Esophagus muscularis mucosa (tissue), 4 donors: ENCODE measurements around the gene CYBRD1. TPM values are rescaled to one million over a fixed set of nuclear protein-coding genes. Genes with fewer than 3 reads are reported as not detected.

Experiments
- DNase-seq: peaks from one replicate; pipeline ENCODE4 v3.0.0-alpha.2; 2017; ENCODE audit errors: extremely low spot score
- H3K27ac ChIP-seq, 4 donors: fragments of 200-600 bp; sonication (generic); replicated peaks in 1 of 4; 1 replicate in 3 of 4; 2 replicates in 1 of 4; pipeline ENCODE4 v1.5.1; 2016 to 2019; ENCODE audit warnings: mild to moderate bottlenecking in 1 of 4
- H3K27me3 ChIP-seq, 4 donors: fragments of 200-600 bp; sonication (generic); one replicate each; pipeline versions ENCODE4 v1.5.1 to v1.6.0; 2016 to 2019
- H3K36me3 ChIP-seq, 4 donors: fragments of 200-600 bp; sonication (generic); one replicate each; pipeline ENCODE4 v1.5.1; 2016 to 2019
- H3K4me1 ChIP-seq, 4 donors: fragments of 200-600 bp; sonication (generic); one replicate each; pipeline ENCODE4 v1.5.1; 2016 to 2019
- H3K4me3 ChIP-seq, 4 donors: fragments of 200-600 bp; sonication (generic); 1 replicate in 2 of 4; 2 replicates in 2 of 4; pipeline ENCODE4 v1.5.1; 2016 to 2019; ENCODE audit warnings: mild to moderate bottlenecking in 4 of 4, moderate library complexity in 1 of 4
- H3K9me3 ChIP-seq, 4 donors: fragments of 200-600 bp; sonication (generic); 1 replicate in 3 of 4; 2 replicates in 1 of 4; pipeline ENCODE4 v1.5.1; 2016 to 2019
- EP300 ChIP-seq: sonication (generic); formaldehyde crosslinking; IDR thresholded peaks from one replicate; pipeline ENCODE4 v1.6.1; 2017; ENCODE audit warnings: antibody characterized with exemption
- POLR2A ChIP-seq: fragments of 450-650 bp; IDR thresholded peaks from one replicate; pipeline ENCODE4 v1.6.1; 2017; ENCODE audit warnings: antibody characterized with exemption, moderate library complexity, mild to moderate bottlenecking, low read depth
- POLR2AphosphoS5 ChIP-seq, 2 donors: sonication (generic); formaldehyde crosslinking; IDR thresholded peaks; one replicate each; pipeline ENCODE4 v1.6.1; 2017; ENCODE audit warnings: antibody characterized with exemption in 2 of 2
- WGBS: methylation state at CpG from one replicate; pipeline ENCODE4 v1.1.5; 2018; 5-methylcytosine and 5-hydroxymethylcytosine counted together
- intact Hi-C: fragments of 100-400 bp; cut with DNase I; formaldehyde crosslinking; loops from one replicate; pipeline ENCODE4 v1.15.1; 2023
- total RNA-seq, 4 donors: library from RNA; depleted of rRNA; stranded (reverse); fragments of >200 nt; gene quantifications; one replicate each; pipeline versions ENCODE4 v1.1.0 to v1.2.1, GENCODE V29; 2016
- TF ChIP-seq, protein P1 (sequence below), 3 experiments: fragments of 200-600 bp in 2 of 3; fragments of 450-650 bp in 1 of 3; sonication (generic) in 2 of 3; IDR thresholded peaks; one replicate each; pipeline ENCODE4 v1.5.1; 2017 to 2019; ENCODE audit warnings: antibody characterized with exemption in 3 of 3, mild to moderate bottlenecking in 2 of 3, moderate library complexity in 1 of 3

Gene CYBRD1
- total RNA-seq, 4 donors from 2014 or later, result 133 to 281 (median 197) TPM

DNA sequence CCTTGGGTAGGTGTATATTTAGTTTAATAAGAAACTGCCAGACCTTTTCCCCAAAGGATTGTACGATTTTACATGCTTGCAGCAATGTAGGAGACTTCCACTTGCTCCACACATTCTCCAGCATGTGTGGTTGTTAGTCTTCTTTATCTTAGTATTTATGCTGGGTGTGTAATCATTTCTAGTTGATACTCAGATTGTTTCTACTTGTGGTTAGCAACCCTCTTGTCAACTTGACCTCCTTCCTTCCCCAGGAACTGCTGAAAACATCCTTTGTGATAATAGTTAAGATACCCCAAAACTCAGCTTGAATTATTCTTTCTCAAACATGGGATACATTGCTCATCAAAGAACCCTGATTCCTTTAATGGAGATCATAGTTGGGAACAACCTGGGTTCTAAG is 37.2 kb upstream of the CYBRD1 start:
- TF ChIP-seq EP300, result no peak
- TF ChIP-seq, protein P1, sequence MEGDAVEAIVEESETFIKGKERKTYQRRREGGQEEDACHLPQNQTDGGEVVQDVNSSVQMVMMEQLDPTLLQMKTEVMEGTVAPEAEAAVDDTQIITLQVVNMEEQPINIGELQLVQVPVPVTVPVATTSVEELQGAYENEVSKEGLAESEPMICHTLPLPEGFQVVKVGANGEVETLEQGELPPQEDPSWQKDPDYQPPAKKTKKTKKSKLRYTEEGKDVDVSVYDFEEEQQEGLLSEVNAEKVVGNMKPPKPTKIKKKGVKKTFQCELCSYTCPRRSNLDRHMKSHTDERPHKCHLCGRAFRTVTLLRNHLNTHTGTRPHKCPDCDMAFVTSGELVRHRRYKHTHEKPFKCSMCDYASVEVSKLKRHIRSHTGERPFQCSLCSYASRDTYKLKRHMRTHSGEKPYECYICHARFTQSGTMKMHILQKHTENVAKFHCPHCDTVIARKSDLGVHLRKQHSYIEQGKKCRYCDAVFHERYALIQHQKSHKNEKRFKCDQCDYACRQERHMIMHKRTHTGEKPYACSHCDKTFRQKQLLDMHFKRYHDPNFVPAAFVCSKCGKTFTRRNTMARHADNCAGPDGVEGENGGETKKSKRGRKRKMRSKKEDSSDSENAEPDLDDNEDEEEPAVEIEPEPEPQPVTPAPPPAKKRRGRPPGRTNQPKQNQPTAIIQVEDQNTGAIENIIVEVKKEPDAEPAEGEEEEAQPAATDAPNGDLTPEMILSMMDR (IDR thresholded peaks at IDR 0.05), result no peak
- TF ChIP-seq POLR2A, result no peak
- no peak for TF ChIP-seq POLR2AphosphoS5 (IDR thresholded peaks at IDR 0.05)
- no peak overlapping the region for H3K27ac ChIP-seq
- H3K4me3 ChIP-seq, result no peak overlapping the region
- intact Hi-C loops, result no loop called here
- no peaks in the 10 kb centered on the region for H3K4me1 ChIP-seq
- no peaks in the 10 kb centered on the region for H3K27me3 ChIP-seq
- 83% methylated on average over 1 of the region's 1 CpG for WGBS
- no peaks in the 10 kb centered on the region for H3K9me3 ChIP-seq
- DNase-seq, result no peak
- H3K36me3 ChIP-seq, result peaks cover 0 to 28% (median 9%) of the 10 kb centered on the region in 4 donors

DNA sequence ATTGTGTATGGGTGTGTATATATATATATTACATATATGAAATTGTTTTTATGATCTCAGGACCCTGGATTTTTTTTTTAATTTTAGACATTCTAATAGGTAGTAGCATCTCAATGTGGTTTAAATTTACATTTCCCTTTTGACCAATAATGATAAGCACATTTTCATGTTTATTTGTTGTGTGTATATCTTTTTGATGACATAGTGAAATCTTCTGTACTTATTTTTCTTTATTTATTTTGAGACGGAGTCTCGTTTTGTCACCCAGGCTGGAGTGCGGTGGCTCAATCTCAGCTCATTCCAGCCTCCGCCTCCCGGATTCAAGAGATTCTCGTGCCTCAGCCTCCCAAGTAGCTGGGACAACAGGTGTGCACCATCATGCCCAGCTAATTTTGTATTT is 35.1 kb upstream of the CYBRD1 start:
- no peak overlapping the region for H3K27ac ChIP-seq
- H3K9me3 ChIP-seq, result no peaks in the 10 kb centered on the region
- TF ChIP-seq EP300 (no peak), POLR2AphosphoS5 (IDR thresholded peaks at IDR 0.05) (no peak), POLR2A (no peak)
- TF ChIP-seq, protein P1 (IDR thresholded peaks at IDR 0.05), result no peak
- H3K36me3 ChIP-seq, result peaks cover 0 to 10% (median 0%) of the 10 kb centered on the region in 4 donors
- WGBS, result 100% methylated on average over 6 of the region's 6 CpGs
- H3K27me3 ChIP-seq, result no peaks in the 10 kb centered on the region
- intact Hi-C loops, result no loop called here
- H3K4me3 ChIP-seq, result no peak overlapping the region
- no peaks in the 10 kb centered on the region for H3K4me1 ChIP-seq
- no peak for DNase-seq

DNA sequence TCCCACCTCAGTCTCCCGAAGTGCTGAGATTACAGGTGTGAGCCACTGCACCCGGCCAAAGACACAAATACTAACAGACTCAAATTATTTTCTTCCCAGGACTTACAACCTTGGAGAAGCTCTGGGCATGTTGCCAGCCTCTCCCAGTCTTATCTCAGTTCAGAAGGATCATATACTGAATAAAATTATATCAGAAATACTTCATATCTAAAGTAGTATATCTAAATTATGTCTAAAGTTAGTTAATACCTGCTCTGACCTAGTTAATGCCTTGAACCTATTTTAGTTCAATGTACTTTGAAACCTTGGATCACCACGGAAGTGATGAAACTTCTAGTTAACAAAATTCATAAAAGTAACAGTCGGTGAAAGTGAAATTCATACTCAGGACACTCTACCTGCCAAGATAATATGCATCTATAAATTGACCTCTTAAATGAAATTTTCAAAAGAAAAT is 34.4 kb upstream of the CYBRD1 start:
- WGBS, result 89% methylated on average over 4 of the region's 4 CpGs
- TF ChIP-seq, protein P1 (IDR thresholded peaks at IDR 0.05), result no peak
- TF ChIP-seq POLR2A (no peak), POLR2AphosphoS5 (IDR thresholded peaks at IDR 0.05) (no peak), EP300 (no peak)
- Histone ChIP-seq H3K27me3 (no peaks in the 10 kb centered on the region), H3K4me3 (no peak overlapping the region), H3K4me1 (no peaks in the 10 kb centered on the region), H3K27ac (no peak overlapping the region), H3K9me3 (no peaks in the 10 kb centered on the region), H3K36me3 (peaks cover 0 to 8% (median 0%) of the 10 kb centered on the region in 4 donors)
- no peak for DNase-seq
- intact Hi-C loops, result no loop called here

DNA sequence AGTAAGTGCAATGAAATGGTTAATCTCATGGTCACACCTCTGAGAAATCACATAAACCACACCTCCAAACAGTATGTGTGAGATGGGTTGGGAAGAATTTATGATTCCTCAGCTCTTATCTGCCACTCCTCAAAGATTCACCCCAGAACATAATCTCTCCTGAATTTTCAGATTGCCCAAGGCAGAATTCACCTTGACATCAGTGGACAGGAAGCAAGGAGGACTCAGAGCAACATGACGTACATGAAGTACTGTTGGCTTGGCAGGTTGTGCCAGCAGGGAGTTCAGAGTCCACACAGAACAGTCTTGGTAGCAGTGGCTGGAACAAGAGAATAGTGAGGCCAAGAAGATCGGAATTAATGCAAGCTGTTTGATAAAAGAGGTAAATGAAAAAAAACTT is 31.7 kb upstream of the CYBRD1 start:
- H3K36me3 ChIP-seq, result no peaks in the 10 kb centered on the region
- H3K9me3 ChIP-seq, result no peaks in the 10 kb centered on the region
- intact Hi-C loops, result no loop called here
- 100% methylated on average over 2 of the region's 2 CpGs for whole genome bisulfite sequencing
- no peaks in the 10 kb centered on the region for H3K4me1 ChIP-seq
- H3K27ac ChIP-seq, result no peak overlapping the region
- TF ChIP-seq POLR2A (no peak), EP300 (no peak), POLR2AphosphoS5 (IDR thresholded peaks at IDR 0.05) (no peak)
- TF ChIP-seq, protein P1 (IDR thresholded peaks at IDR 0.05), result no peak
- no peaks in the 10 kb centered on the region for H3K27me3 ChIP-seq
- no peak for DNase-seq
- H3K4me3 ChIP-seq, result no peak overlapping the region

DNA sequence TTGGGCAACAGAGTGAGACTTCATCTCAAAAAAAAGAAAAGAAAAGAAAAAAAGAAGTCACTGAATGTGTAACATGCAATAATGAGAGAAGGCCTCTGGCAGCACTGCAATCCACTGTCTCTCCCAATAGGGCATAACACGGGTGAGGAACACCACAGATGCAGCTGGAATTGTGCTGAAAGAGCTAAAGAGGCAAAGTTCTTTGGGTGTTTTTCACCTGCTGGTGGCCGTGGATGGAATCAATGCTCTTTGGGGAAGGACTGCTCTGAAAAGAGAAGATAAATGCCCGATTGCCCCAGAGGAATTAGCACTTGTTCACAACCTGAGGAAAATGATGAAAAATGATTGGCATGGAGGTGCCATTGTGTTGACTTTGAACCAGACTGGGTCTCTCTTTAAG is 31.0 kb upstream of the CYBRD1 start:
- H3K27ac ChIP-seq, result no peak overlapping the region
- 89% methylated on average over 3 of the region's 3 CpGs for WGBS
- no peaks in the 10 kb centered on the region for H3K4me1 ChIP-seq
- H3K9me3 ChIP-seq, result no peaks in the 10 kb centered on the region
- intact Hi-C loops, result no loop called here
- no peaks in the 10 kb centered on the region for H3K27me3 ChIP-seq
- no peaks in the 10 kb centered on the region for H3K36me3 ChIP-seq
- DNase-seq, result no peak
- H3K4me3 ChIP-seq, result no peak overlapping the region
- no peak for TF ChIP-seq POLR2AphosphoS5 (IDR thresholded peaks at IDR 0.05)
- TF ChIP-seq EP300, result no peak
- TF ChIP-seq, protein P1 (IDR thresholded peaks at IDR 0.05), result no peak
- no peak for TF ChIP-seq POLR2A
